ENCODE data around the gene KLHDC8B.
A peak's percentile ranks its signal among the peaks of the same experiment; 100 is the strongest.

DNA sequence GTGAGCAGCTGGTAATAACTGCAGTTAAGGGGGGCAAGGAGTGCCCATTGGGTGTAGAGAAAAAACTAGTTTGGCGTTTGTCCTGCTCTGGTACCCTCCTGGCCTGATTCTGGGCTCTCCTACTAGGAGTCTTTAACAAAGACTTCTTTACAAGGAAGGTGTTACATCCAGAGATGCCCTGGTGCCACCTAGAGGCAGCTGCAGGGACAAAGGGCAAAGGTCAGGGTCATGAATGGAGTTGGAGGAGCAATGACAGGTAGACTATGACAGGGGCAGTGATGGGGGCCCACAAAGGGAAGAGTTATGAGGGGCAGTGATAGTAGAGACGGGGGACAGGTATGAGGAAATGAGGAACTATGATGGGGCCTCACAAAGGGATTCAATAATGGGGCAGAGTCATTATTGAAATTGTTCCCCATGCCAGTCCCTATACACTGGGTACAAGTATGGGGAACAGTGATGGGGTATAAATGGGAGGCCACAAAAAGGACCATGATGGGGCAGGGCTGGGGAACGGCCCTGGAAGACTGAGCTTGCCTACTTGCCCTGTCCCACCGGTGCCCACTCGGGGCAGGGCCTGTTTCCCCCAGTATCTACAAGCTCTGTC lies 13.2 kb upstream of the KLHDC8B start:
- no peak for TF ChIP-seq POLR2A (IDR thresholded peaks at IDR 0.05)
- TF ChIP-seq, protein P1, sequence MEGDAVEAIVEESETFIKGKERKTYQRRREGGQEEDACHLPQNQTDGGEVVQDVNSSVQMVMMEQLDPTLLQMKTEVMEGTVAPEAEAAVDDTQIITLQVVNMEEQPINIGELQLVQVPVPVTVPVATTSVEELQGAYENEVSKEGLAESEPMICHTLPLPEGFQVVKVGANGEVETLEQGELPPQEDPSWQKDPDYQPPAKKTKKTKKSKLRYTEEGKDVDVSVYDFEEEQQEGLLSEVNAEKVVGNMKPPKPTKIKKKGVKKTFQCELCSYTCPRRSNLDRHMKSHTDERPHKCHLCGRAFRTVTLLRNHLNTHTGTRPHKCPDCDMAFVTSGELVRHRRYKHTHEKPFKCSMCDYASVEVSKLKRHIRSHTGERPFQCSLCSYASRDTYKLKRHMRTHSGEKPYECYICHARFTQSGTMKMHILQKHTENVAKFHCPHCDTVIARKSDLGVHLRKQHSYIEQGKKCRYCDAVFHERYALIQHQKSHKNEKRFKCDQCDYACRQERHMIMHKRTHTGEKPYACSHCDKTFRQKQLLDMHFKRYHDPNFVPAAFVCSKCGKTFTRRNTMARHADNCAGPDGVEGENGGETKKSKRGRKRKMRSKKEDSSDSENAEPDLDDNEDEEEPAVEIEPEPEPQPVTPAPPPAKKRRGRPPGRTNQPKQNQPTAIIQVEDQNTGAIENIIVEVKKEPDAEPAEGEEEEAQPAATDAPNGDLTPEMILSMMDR (IDR thresholded peaks at IDR 0.05): peak in 9 of 12 donors; percentile 19 to 49 (median 27)

Measured in heart left ventricle (tissue), 13 donors.